ENCODE results near the gene AOPEP.
"Not testable (repeated sequence)": the region's sequence is repeated elsewhere in the genome, so short reads cannot be mapped to it uniquely, and the experiment has no call there.

AOPEP gene

GRCh38 chr9:94961870-94962269, 235.4 kb downstream of the AOPEP start:
- Histone ChIP-seq H3K4me3 (ENCODE audit: low read depth in 1 of 2, low read length in 2 of 2) (no peak overlapping the region), H3K36me3 (ENCODE audit: control insufficient read depth in 1 of 2, insufficient read depth in 2 of 2, low read length in 2 of 2) (no peaks in the 10 kb centered on the region), H3K27me3 (ENCODE audit: low read depth, low read length) (no peaks in the 10 kb centered on the region), H3K27ac (ENCODE audit: low read length) (no peak overlapping the region), H3K4me1 (ENCODE audit: control insufficient read depth in 1 of 2, insufficient read depth in 2 of 2, low read length in 2 of 2) (no peaks in the 10 kb centered on the region), H3K9me3 (ENCODE audit: control insufficient read depth in 1 of 2, low read length in 2 of 2) (no peaks in the 10 kb centered on the region)

DNA sequence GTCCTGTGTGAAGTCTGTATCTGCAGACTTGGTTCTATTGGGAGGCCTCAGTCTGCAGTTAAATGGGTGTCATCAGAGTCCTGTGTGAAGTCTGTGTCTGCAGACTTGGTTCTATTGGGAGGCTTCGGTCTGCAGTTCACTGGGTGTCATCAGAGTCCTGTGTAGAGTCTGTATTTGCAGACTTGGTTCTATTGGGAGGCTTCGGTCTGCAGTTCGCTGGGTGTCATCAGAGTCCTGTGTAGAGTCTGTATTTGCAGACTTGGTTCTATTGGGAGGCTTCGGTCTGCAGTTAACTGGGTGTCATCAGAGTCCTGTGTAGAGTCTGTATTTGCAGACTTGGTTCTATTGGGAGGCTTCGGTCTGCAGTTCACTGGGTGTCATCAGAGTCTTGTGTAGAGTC, 239.1 kb downstream of the AOPEP start:
- not testable (repeated sequence) for H3K9me3 ChIP-seq (ENCODE audit: control insufficient read depth in 1 of 2, low read length in 2 of 2); H3K36me3 ChIP-seq (ENCODE audit: control insufficient read depth in 1 of 2, insufficient read depth in 2 of 2, low read length in 2 of 2); H3K27ac ChIP-seq (ENCODE audit: low read length); H3K27me3 ChIP-seq (ENCODE audit: low read depth, low read length); H3K4me3 ChIP-seq (ENCODE audit: low read depth in 1 of 2, low read length in 2 of 2); H3K4me1 ChIP-seq (ENCODE audit: control insufficient read depth in 1 of 2, insufficient read depth in 2 of 2, low read length in 2 of 2)

DNA sequence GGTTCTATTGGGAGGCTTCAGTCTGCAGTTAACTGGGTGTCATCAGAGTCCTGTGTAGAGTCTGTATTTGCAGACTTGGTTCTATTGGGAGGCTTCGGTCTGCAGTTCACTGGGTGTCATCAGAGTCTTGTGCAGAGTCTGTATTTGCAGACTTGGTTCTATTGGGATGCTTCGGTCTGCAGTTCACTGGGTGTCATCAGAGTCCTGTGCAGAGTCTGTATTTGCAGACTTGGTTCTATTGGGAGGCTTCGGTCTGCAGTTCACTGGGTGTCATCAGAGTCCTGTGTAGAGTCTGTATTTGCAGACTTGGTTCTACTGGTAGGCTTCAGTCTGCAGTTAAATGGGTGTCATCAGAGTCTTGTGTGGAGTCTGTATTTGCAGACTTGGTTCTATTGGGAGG, 239.5 kb downstream of the AOPEP start:
- H3K27ac ChIP-seq (ENCODE audit: low read length); H3K27me3 ChIP-seq (ENCODE audit: low read depth, low read length); H3K9me3 ChIP-seq (ENCODE audit: control insufficient read depth in 1 of 2, low read length in 2 of 2); H3K36me3 ChIP-seq (ENCODE audit: control insufficient read depth in 1 of 2, insufficient read depth in 2 of 2, low read length in 2 of 2); H3K4me3 ChIP-seq (ENCODE audit: low read depth in 1 of 2, low read length in 2 of 2); H3K4me1 ChIP-seq (ENCODE audit: control insufficient read depth in 1 of 2, insufficient read depth in 2 of 2, low read length in 2 of 2): not testable (repeated sequence)

DNA sequence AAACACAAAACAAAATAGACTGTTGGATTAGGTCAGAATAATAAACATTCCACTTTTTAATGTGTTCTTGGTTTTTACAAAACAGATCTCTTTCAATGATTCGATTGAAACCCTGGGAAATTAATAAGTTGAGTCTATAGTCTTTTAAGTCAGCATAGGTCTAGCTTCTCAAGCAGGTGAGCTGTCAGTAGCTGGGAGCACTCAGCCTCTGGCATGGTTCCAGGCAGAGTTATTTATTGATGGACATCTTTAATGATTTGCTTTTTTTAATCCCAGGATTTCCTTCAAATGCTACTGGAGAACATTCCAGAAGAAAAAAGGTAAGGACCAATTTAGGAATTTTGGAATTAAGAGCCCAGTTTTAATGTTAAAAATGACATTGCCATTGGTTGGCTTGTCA, 241.0 kb downstream of the AOPEP start:
- H3K4me1 ChIP-seq (ENCODE audit: control insufficient read depth in 1 of 2, insufficient read depth in 2 of 2, low read length in 2 of 2) = no peaks in the 10 kb centered on the region
- peaks cover 0 to 2% of the 10 kb centered on the region in 2 donors for H3K36me3 ChIP-seq (ENCODE audit: control insufficient read depth in 1 of 2, insufficient read depth in 2 of 2, low read length in 2 of 2)
- no peak overlapping the region for H3K4me3 ChIP-seq (ENCODE audit: low read depth in 1 of 2, low read length in 2 of 2)
- no peaks in the 10 kb centered on the region for H3K27me3 ChIP-seq (ENCODE audit: low read depth, low read length)
- no peaks in the 10 kb centered on the region for H3K9me3 ChIP-seq (ENCODE audit: control insufficient read depth in 1 of 2, low read length in 2 of 2)
- no peak overlapping the region for H3K27ac ChIP-seq (ENCODE audit: low read length)

- no peaks in the 10 kb centered on the region for H3K27me3 ChIP-seq (ENCODE audit: low read depth, low read length)
- H3K4me3 ChIP-seq (ENCODE audit: low read depth in 1 of 2, low read length in 2 of 2) = no peak overlapping the region
- H3K4me1 ChIP-seq (ENCODE audit: control insufficient read depth in 1 of 2, insufficient read depth in 2 of 2, low read length in 2 of 2) = peaks cover 0 to 6% of the 10 kb centered on the region in 2 donors
- H3K9me3 ChIP-seq (ENCODE audit: control insufficient read depth in 1 of 2, low read length in 2 of 2) = no peaks in the 10 kb centered on the region
- H3K36me3 ChIP-seq (ENCODE audit: control insufficient read depth in 1 of 2, insufficient read depth in 2 of 2, low read length in 2 of 2) = peaks cover 0 to 2% of the 10 kb centered on the region in 2 donors
- H3K27ac ChIP-seq (ENCODE audit: low read length) = no peak overlapping the region
Measured at GRCh38 chr9:94971378-94972131, 245.1 kb downstream of the AOPEP start.

DNA sequence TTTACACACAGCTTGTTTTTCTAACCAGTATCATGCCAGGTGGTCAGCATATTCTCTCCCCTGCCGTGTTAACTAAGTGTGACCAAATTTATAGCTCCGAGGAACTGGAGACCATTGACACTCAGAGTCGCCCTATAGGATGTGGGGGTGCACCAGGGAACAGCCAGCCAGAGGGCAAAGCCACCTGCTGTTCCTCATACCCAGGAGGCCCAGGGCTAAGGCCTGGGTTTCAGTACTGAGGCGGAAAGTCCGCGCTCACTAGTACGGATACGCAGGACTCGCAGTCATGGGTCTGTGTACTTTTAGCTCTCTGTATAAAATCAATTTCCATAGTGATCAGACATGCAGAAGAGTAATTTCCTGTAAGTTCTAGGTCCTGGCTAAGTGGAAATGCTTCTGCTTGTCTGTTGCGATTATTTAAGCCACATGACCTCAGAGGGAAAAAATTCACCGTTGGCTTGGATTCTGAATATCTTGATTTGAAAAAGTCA, 247.0 kb downstream of the AOPEP start:
- no peak overlapping the region for H3K27ac ChIP-seq (ENCODE audit: low read length)
- no peaks in the 10 kb centered on the region for H3K36me3 ChIP-seq (ENCODE audit: control insufficient read depth in 1 of 2, insufficient read depth in 2 of 2, low read length in 2 of 2)
- no peaks in the 10 kb centered on the region for H3K27me3 ChIP-seq (ENCODE audit: low read depth, low read length)
- peaks cover 0 to 6% of the 10 kb centered on the region in 2 donors for H3K4me1 ChIP-seq (ENCODE audit: control insufficient read depth in 1 of 2, insufficient read depth in 2 of 2, low read length in 2 of 2)
- no peak overlapping the region for H3K4me3 ChIP-seq (ENCODE audit: low read depth in 1 of 2, low read length in 2 of 2)
- H3K9me3 ChIP-seq (ENCODE audit: control insufficient read depth in 1 of 2, low read length in 2 of 2) = no peaks in the 10 kb centered on the region

- peaks cover 0 to 6% of the 10 kb centered on the region in 2 donors for H3K4me1 ChIP-seq (ENCODE audit: control insufficient read depth in 1 of 2, insufficient read depth in 2 of 2, low read length in 2 of 2)
- no peaks in the 10 kb centered on the region for H3K27me3 ChIP-seq (ENCODE audit: low read depth, low read length)
- H3K9me3 ChIP-seq (ENCODE audit: control insufficient read depth in 1 of 2, low read length in 2 of 2) = no peaks in the 10 kb centered on the region
- no peaks in the 10 kb centered on the region for H3K36me3 ChIP-seq (ENCODE audit: control insufficient read depth in 1 of 2, insufficient read depth in 2 of 2, low read length in 2 of 2)
- no peak overlapping the region for H3K4me3 ChIP-seq (ENCODE audit: low read depth in 1 of 2, low read length in 2 of 2)
- peak overlapping the region; percentile 14 for H3K27ac ChIP-seq (ENCODE audit: low read length)
Measured at GRCh38 chr9:94974154-94974879, 247.8 kb downstream of the AOPEP start.

GRCh38 chr9:94975480-94975879, 249.0 kb downstream of the AOPEP start:
- H3K36me3 ChIP-seq (ENCODE audit: control insufficient read depth in 1 of 2, insufficient read depth in 2 of 2, low read length in 2 of 2) = no peaks in the 10 kb centered on the region
- H3K4me1 ChIP-seq (ENCODE audit: control insufficient read depth in 1 of 2, insufficient read depth in 2 of 2, low read length in 2 of 2) = peaks cover 0 to 6% of the 10 kb centered on the region in 2 donors
- H3K4me3 ChIP-seq (ENCODE audit: low read depth in 1 of 2, low read length in 2 of 2) = no peak overlapping the region
- H3K27me3 ChIP-seq (ENCODE audit: low read depth, low read length) = no peaks in the 10 kb centered on the region
- no peaks in the 10 kb centered on the region for H3K9me3 ChIP-seq (ENCODE audit: control insufficient read depth in 1 of 2, low read length in 2 of 2)
- H3K27ac ChIP-seq (ENCODE audit: low read length) = no peak overlapping the region

GRCh38 chr9:94976077-94976476, 249.6 kb downstream of the AOPEP start:
- H3K36me3 ChIP-seq (ENCODE audit: control insufficient read depth in 1 of 2, insufficient read depth in 2 of 2, low read length in 2 of 2) = no peaks in the 10 kb centered on the region
- no peaks in the 10 kb centered on the region for H3K27me3 ChIP-seq (ENCODE audit: low read depth, low read length)

DNA sequence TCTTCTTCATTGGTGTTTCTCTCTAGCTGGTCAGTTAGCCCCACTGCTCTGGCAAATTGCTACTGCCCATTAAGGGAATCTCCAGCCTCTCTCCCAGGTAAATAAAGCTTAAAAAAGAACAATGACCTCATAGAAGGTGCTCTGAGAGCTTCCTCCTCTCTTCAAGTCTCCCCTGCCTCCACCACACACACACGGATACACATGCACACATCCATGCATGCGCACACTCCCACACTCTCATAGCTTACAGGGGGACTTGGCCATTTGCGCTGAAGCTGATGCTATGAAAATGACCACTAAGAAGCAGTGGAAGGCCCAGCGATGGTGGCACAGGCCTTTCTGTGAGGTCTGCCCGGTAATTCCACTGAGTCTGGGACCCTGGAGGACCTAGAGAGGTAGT, 250.9 kb downstream of the AOPEP start:
- Histone ChIP-seq H3K4me1 (ENCODE audit: control insufficient read depth in 1 of 2, insufficient read depth in 2 of 2, low read length in 2 of 2) (peaks cover 0 to 6% of the 10 kb centered on the region in 2 donors), H3K27ac (ENCODE audit: low read length) (no peak overlapping the region), H3K4me3 (ENCODE audit: low read depth in 1 of 2, low read length in 2 of 2) (no peak overlapping the region), H3K9me3 (ENCODE audit: control insufficient read depth in 1 of 2, low read length in 2 of 2) (no peaks in the 10 kb centered on the region), H3K36me3 (ENCODE audit: control insufficient read depth in 1 of 2, insufficient read depth in 2 of 2, low read length in 2 of 2) (no peaks in the 10 kb centered on the region), H3K27me3 (ENCODE audit: low read depth, low read length) (no peaks in the 10 kb centered on the region)

More at GRCh38 chr9:94976077-94976476, 249.6 kb downstream of the AOPEP start:
- Histone ChIP-seq H3K4me1 (ENCODE audit: control insufficient read depth in 1 of 2, insufficient read depth in 2 of 2, low read length in 2 of 2) (peaks cover 0 to 6% of the 10 kb centered on the region in 2 donors), H3K4me3 (ENCODE audit: low read depth in 1 of 2, low read length in 2 of 2) (no peak overlapping the region), H3K9me3 (ENCODE audit: control insufficient read depth in 1 of 2, low read length in 2 of 2) (no peaks in the 10 kb centered on the region), H3K27ac (ENCODE audit: low read length) (no peak overlapping the region)

DNA sequence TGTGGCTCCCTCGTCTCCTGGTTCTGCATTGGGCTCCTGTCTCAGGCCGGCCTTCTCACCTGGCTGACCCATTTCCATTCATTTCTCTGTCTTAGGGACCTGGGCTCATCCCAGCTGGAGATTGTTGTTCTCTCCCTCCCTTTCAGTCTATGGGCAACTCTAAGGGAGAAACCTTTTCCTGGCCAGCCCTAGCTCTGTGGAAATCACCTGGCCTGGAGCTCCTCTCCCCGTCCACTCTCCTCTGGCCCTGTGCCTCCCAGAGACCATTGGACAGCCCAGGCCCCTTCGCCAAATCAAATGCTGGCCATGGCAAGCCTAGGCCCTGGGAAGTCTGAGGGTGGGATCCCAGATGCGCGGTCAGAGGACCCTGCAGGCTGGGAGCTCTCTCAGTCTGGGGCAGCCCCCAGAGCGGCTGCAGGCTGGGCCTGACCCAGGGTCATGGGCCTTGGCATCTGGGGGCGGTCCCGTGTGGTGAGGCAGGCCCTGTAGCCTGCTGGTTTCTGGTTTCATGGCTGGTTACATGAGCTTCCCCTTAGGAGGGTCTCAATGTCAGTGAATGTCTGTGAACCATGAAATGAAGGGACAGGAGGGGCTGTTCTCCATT, 253.5 kb downstream of the AOPEP start:
- Histone ChIP-seq H3K36me3 (ENCODE audit: control insufficient read depth in 1 of 2, insufficient read depth in 2 of 2, low read length in 2 of 2) (no peaks in the 10 kb centered on the region), H3K4me1 (ENCODE audit: control insufficient read depth in 1 of 2, insufficient read depth in 2 of 2, low read length in 2 of 2) (no peaks in the 10 kb centered on the region), H3K4me3 (ENCODE audit: low read depth in 1 of 2, low read length in 2 of 2) (no peak overlapping the region), H3K27ac (ENCODE audit: low read length) (no peak overlapping the region), H3K27me3 (ENCODE audit: low read depth, low read length) (no peaks in the 10 kb centered on the region), H3K9me3 (ENCODE audit: control insufficient read depth in 1 of 2, low read length in 2 of 2) (no peaks in the 10 kb centered on the region)
